Ovary (tissue), 9 donors: ENCODE data around the gene SCAMP5. TPM values are rescaled to one million over a fixed set of nuclear protein-coding genes. Genes with fewer than 3 reads are reported as not detected.

Experiments
- DNase-seq, 5 donors: peaks; one replicate each; pipeline ENCODE4 v3.0.0-alpha.2; 2019 to 2020
- H3K27ac ChIP-seq, 2 donors: fragments of 200-600 bp; one replicate each; pipeline versions ENCODE4 v1.5.1 to v1.8.0; 2019 to 2022
- H3K27me3 ChIP-seq: fragments of 200-600 bp; one replicate; pipeline ENCODE4 v1.8.0; 2022
- H3K36me3 ChIP-seq: fragments of 200-600 bp; sonication (generic); one replicate; pipeline ENCODE4 v1.5.1; 2019
- H3K4me1 ChIP-seq: one replicate; pipeline ENCODE4 v1.8.1; 2013; ENCODE audit warnings: mild to moderate bottlenecking, moderate library complexity; ENCODE audit not compliant: insufficient read depth
- H3K4me3 ChIP-seq: fragments of 200-600 bp; sonication (generic); one replicate; pipeline ENCODE4 v1.5.1; 2017
- H3K9me3 ChIP-seq, 2 donors: fragments of 200-600 bp in 1 of 2; sonication (generic) in 1 of 2; one replicate each; pipeline versions ENCODE4 v1.5.1 to v1.8.1; 2013 to 2019; ENCODE audit warnings: mild to moderate bottlenecking in 1 of 2, moderate library complexity in 1 of 2
- CTCF ChIP-seq, 3 donors: fragments of 450-650 bp in 2 of 3; fragments of 200-600 bp in 1 of 3; IDR thresholded peaks; one replicate each; pipeline versions ENCODE4 v1.5.1 to v1.8.0; 2016 to 2022; ENCODE audit warnings: antibody characterized with exemption in 3 of 3, mild to moderate bottlenecking in 1 of 3
- EP300 ChIP-seq: sonication (generic); formaldehyde crosslinking; IDR thresholded peaks from one replicate; pipeline ENCODE4 v1.6.1; 2017; ENCODE audit warnings: antibody characterized with exemption
- POLR2A ChIP-seq: fragments of 450-650 bp; IDR thresholded peaks from one replicate; pipeline ENCODE4 v1.6.1; 2017; ENCODE audit warnings: antibody characterized with exemption, mild to moderate bottlenecking, moderate library complexity
- WGBS, 3 donors: extraction: QIAGEN DNeasy Blood & Tissue Kit in 1 of 3; methylation state at CpG; one replicate each; pipeline versions ENCODE4 v1.1.5 to v1.1.7; 2013 to 2017; 5-methylcytosine and 5-hydroxymethylcytosine counted together
- intact Hi-C, 4 donors: fragments of 100-400 bp; cut with DNase I; formaldehyde crosslinking; loops; one replicate each; pipeline versions ENCODE4 v1.11.0 to v1.15.1; 2022 to 2023
- polyA plus RNA-seq, 2 donors: library from polyadenylated mRNA; stranded (reverse); fragments of 200-250 nt in 1 of 2; fragments of 350-450 nt in 1 of 2; fragmentation: Illumina TruSeq in 1 of 2; extraction: RNeasy Lipid Tissue Mini Kit (QIAGEN cat#74804) in 1 of 2; gene quantifications; one replicate each; pipeline ENCODE4 v1.2.3, GENCODE V29; 2013 to 2014
- total RNA-seq, 7 donors: library from RNA; depleted of rRNA in 2 of 7; stranded (reverse); fragments of >200 nt in 2 of 7; fragmentation: NEBNext Ultra II Directional in 3 of 7; extraction: Animal tissue kit (Norgen Biotek cat#: 25700) in 3 of 7; gene quantifications; one replicate each; pipeline versions ENCODE4 v1.1.0 to v1.2.4, GENCODE V29; 2016 to 2023
- donor health status: DM: no; HTN: no; CAD: no; lungs with moderate emphysema.
- donor health status: DM: no; HTN: no; CAD: no.
- donor health status: Bipolar disorder and iron deficiency.
- donor health status: DM: yes; HTN: yes; CAD: no.
- donor health status: DM: no; HTN: no; CAD: no.
- donor health status: DM: yes; HTN: yes; CAD: no.

Gene SCAMP5
- total and polyA plus RNA-seq, 9 donors = 2.6 to 17.8 (median 5.7) TPM

- Histone ChIP-seq H3K36me3 (no peaks in the 10 kb centered on the region), H3K4me3 (no peak overlapping the region), H3K27ac (peak overlapping the region; percentile 46 to 90), H3K9me3 (no peaks in the 10 kb centered on the region), H3K27me3 (no peaks in the 10 kb centered on the region), H3K4me1 (peaks cover 29% of the 10 kb centered on the region)
- peak; percentile 98 to 100 (median 99) for DNase-seq
- intact Hi-C loops = loop anchor here (2.0 to 5.0 kb wide), 3 partner anchors 159 to 161 kb away; partner anchors contain the start of gene C15orf39 (in 2 of the 4)
- peak; percentile 45 to 87 (median 74) for TF ChIP-seq CTCF (IDR thresholded peaks at IDR 0.05)
- TF ChIP-seq POLR2A = peak; percentile 30
- TF ChIP-seq EP300 = peak; percentile 40
- WGBS, 3 donors = 3 to 7% (median 4%) methylated on average over 17 to 20 of the region's 20 CpGs
Measured at GRCh38 chr15:75043509-75044257, 48.3 kb downstream of the SCAMP5 start.

GRCh38 chr15:75044258-75044878 lies 49.0 kb downstream of the SCAMP5 start:
- WGBS, 3 donors = 72 to 79% (median 77%) methylated on average over 14 of the region's 14 CpGs
- no peak for TF ChIP-seq POLR2A
- Histone ChIP-seq H3K27ac (peak overlapping the region; percentile 46 to 90), H3K4me3 (no peak overlapping the region), H3K4me1 (peaks cover 36% of the 10 kb centered on the region), H3K9me3 (no peaks in the 10 kb centered on the region), H3K27me3 (no peaks in the 10 kb centered on the region), H3K36me3 (no peaks in the 10 kb centered on the region)
- intact Hi-C loops = loop anchor here in 2 of 4 donors (5.0 kb wide), 1 partner anchor 158 kb away; the partner anchor contains the start of gene C15orf39 (in 2 of the 2)
- DNase-seq = peak in 1 of 5 donors; percentile 56

- Histone ChIP-seq H3K27me3 (no peaks in the 10 kb centered on the region), H3K27ac (peak overlapping the region in 1 of 2 donors; percentile 90), H3K36me3 (no peaks in the 10 kb centered on the region), H3K9me3 (no peaks in the 10 kb centered on the region), H3K4me1 (peaks cover 41% of the 10 kb centered on the region), H3K4me3 (no peak overlapping the region)
- 94 to 97% (median 95%) methylated on average over 6 of the region's 6 CpGs for WGBS, 3 donors
- DNase-seq = no peak
- TF ChIP-seq CTCF (IDR thresholded peaks at IDR 0.05) (no peak), EP300 (no peak), POLR2A (no peak)
- intact Hi-C loops = no loop called here
Measured at GRCh38 chr15:75045332-75046015, 50.1 kb downstream of the SCAMP5 start.

- no peaks in the 10 kb centered on the region for H3K36me3 ChIP-seq
- TF ChIP-seq POLR2A (no peak), CTCF (IDR thresholded peaks at IDR 0.05) (no peak), EP300 (no peak)
- no peak for DNase-seq
- H3K4me1 ChIP-seq = peaks cover 36% of the 10 kb centered on the region
- 92 to 98% (median 97%) methylated on average over 10 of the region's 10 CpGs for WGBS, 3 donors
- H3K9me3 ChIP-seq = no peaks in the 10 kb centered on the region
- H3K27me3 ChIP-seq = no peaks in the 10 kb centered on the region
- no peak overlapping the region for H3K4me3 ChIP-seq
- intact Hi-C loops = no loop called here
- no peak overlapping the region for H3K27ac ChIP-seq
Measured at GRCh38 chr15:75048394-75048793, 53.0 kb downstream of the SCAMP5 start.
